ENCODE measurements around the gene IL1F10.

The IL1F10 gene

GRCh38 chr2:113116100-113116958 lies 48.6 kb downstream of the IL1F10 start:
- Histone ChIP-seq H3K27me3 (ENCODE audit: low read depth) (no peaks in the 10 kb centered on the region), H3K36me3 (replicated peaks) (no peaks in the 10 kb centered on the region), H3K9me3 (no peaks in the 10 kb centered on the region), H3K4me1 (no peaks in the 10 kb centered on the region), H3K4me3 (no peak overlapping the region)
- in situ Hi-C loops (cut with MboI; ENCODE audit: low sequenced_read_pairs): no loop called here
- no peak for DNase-seq (ENCODE audit: low spot score in 2 of 2)

- H3K4me1 ChIP-seq: no peaks in the 10 kb centered on the region
- no peaks in the 10 kb centered on the region for H3K27me3 ChIP-seq (ENCODE audit: low read depth)
- no peaks in the 10 kb centered on the region for H3K36me3 ChIP-seq (replicated peaks)
- in situ Hi-C loops (cut with MboI; ENCODE audit: low sequenced_read_pairs): no loop called here
- DNase-seq (ENCODE audit: low spot score in 2 of 2): no peak
- no peaks in the 10 kb centered on the region for H3K9me3 ChIP-seq
- no peak overlapping the region for H3K4me3 ChIP-seq
Measured at GRCh38 chr2:113117541-113118262, 49.9 kb downstream of the IL1F10 start.

GRCh38 chr2:113118263-113118657 lies 50.5 kb downstream of the IL1F10 start:
- no peaks in the 10 kb centered on the region for H3K36me3 ChIP-seq (replicated peaks)
- H3K27me3 ChIP-seq (ENCODE audit: low read depth): no peaks in the 10 kb centered on the region; the same call in 1 of the 2 replicates
- in situ Hi-C loops (cut with MboI; ENCODE audit: low sequenced_read_pairs): no loop called here
- no peak for DNase-seq (ENCODE audit: low spot score in 2 of 2)
- no peaks in the 10 kb centered on the region for H3K9me3 ChIP-seq
- no peak overlapping the region for H3K4me3 ChIP-seq
- no peaks in the 10 kb centered on the region for H3K4me1 ChIP-seq

GRCh38 chr2:113119111-113119510 lies 51.3 kb downstream of the IL1F10 start:
- no peak overlapping the region for H3K4me3 ChIP-seq
- no peaks in the 10 kb centered on the region; the same call in 1 of the 2 replicates for H3K27me3 ChIP-seq (ENCODE audit: low read depth)
- no peaks in the 10 kb centered on the region for H3K4me1 ChIP-seq
- H3K36me3 ChIP-seq (replicated peaks): no peaks in the 10 kb centered on the region
- no peaks in the 10 kb centered on the region for H3K9me3 ChIP-seq
- in situ Hi-C loops (cut with MboI; ENCODE audit: low sequenced_read_pairs): no loop called here
- no peak for DNase-seq (ENCODE audit: low spot score in 2 of 2)

GRCh38 chr2:113120861-113121260 lies 53.1 kb downstream of the IL1F10 start:
- no peaks in the 10 kb centered on the region for H3K36me3 ChIP-seq (replicated peaks)
- in situ Hi-C loops (cut with MboI; ENCODE audit: low sequenced_read_pairs): no loop called here
- no peak overlapping the region for H3K4me3 ChIP-seq
- H3K27me3 ChIP-seq (ENCODE audit: low read depth): no peaks in the 10 kb centered on the region; the same call in 1 of the 2 replicates
- no peak for DNase-seq (ENCODE audit: low spot score in 2 of 2)
- H3K4me1 ChIP-seq: no peaks in the 10 kb centered on the region
- H3K9me3 ChIP-seq: no peaks in the 10 kb centered on the region

- Histone ChIP-seq H3K27me3 (ENCODE audit: low read depth) (no peaks in the 10 kb centered on the region; the same call in 1 of the 2 replicates), H3K4me3 (no peak overlapping the region), H3K36me3 (replicated peaks) (no peaks in the 10 kb centered on the region), H3K4me1 (no peaks in the 10 kb centered on the region), H3K9me3 (no peaks in the 10 kb centered on the region)
- DNase-seq (ENCODE audit: low spot score in 2 of 2): no peak
- in situ Hi-C loops (cut with MboI; ENCODE audit: low sequenced_read_pairs): no loop called here
Measured at GRCh38 chr2:113122364-113122763, 54.6 kb downstream of the IL1F10 start.

- in situ Hi-C loops (cut with MboI; ENCODE audit: low sequenced_read_pairs): no loop called here
- Histone ChIP-seq H3K27me3 (ENCODE audit: low read depth) (no peaks in the 10 kb centered on the region; the same call in 1 of the 2 replicates), H3K4me3 (no peak overlapping the region), H3K36me3 (replicated peaks) (no peaks in the 10 kb centered on the region), H3K4me1 (no peaks in the 10 kb centered on the region), H3K9me3 (no peaks in the 10 kb centered on the region)
- no peak for DNase-seq (ENCODE audit: low spot score in 2 of 2)
Measured at GRCh38 chr2:113123726-113124125, 56.0 kb downstream of the IL1F10 start.

GRCh38 chr2:113124181-113124961 lies 56.6 kb downstream of the IL1F10 start:
- Histone ChIP-seq H3K9me3 (no peaks in the 10 kb centered on the region), H3K4me3 (no peak overlapping the region)
- in situ Hi-C loops (cut with MboI; ENCODE audit: low sequenced_read_pairs): no loop called here

More at GRCh38 chr2:113124181-113124961, 56.6 kb downstream of the IL1F10 start:
- DNase-seq (ENCODE audit: low spot score in 2 of 2): no peak
- H3K27me3 ChIP-seq (ENCODE audit: low read depth): no peaks in the 10 kb centered on the region; the same call in 1 of the 2 replicates
- no peaks in the 10 kb centered on the region for H3K36me3 ChIP-seq (replicated peaks)
- H3K4me1 ChIP-seq: no peaks in the 10 kb centered on the region
